Thoracic aorta (tissue), 2 donors: ENCODE data around the gene KHSRP. TPM values are rescaled to one million over a fixed set of nuclear protein-coding genes. Genes with fewer than 3 reads are reported as not detected.

ENCODE experiments used
- ATAC-seq: fragments of 150-250 bp; one replicate; pipeline ENCODE4 v1.8.0; 2017; ENCODE audit warnings: low read depth; ENCODE audit not compliant: insufficient number of reproducible peaks, low FRiP score
- DNase-seq: peaks from one replicate; pipeline ENCODE4 v3.0.0-alpha.2; 2020; ENCODE audit warnings: low spot score
- H3K27ac ChIP-seq, 2 donors: fragments of 200-600 bp; sonication (generic); 1 replicate in 1 of 2; 2 replicates in 1 of 2; pipeline ENCODE4 v1.5.1; 2016; ENCODE audit warnings: mild to moderate bottlenecking in 2 of 2, moderate library complexity in 2 of 2
- H3K27me3 ChIP-seq: fragments of 200-600 bp; sonication (generic); replicated peaks from 2 replicates; pipeline ENCODE4 v1.6.0; 2016; ENCODE audit warnings: mild to moderate bottlenecking; ENCODE audit not compliant: insufficient read depth
- H3K36me3 ChIP-seq: fragments of 200-600 bp; sonication (generic); one replicate; pipeline ENCODE4 v1.5.1; 2016
- H3K4me1 ChIP-seq, 2 donors: fragments of 200-600 bp; sonication (generic); 1 replicate in 1 of 2; 2 replicates in 1 of 2; pipeline versions ENCODE4 v1.5.1 to v1.6.0; 2016; ENCODE audit warnings: low read depth in 2 of 2, mild to moderate bottlenecking in 1 of 2; ENCODE audit not compliant: control insufficient read depth in 1 of 2
- H3K4me3 ChIP-seq: fragments of 200-600 bp; sonication (generic); 2 replicates; pipeline ENCODE4 v1.5.1; 2016; ENCODE audit warnings: mild to moderate bottlenecking
- H3K9me3 ChIP-seq: fragments of 200-600 bp; sonication (generic); 2 replicates; pipeline ENCODE4 v1.5.1; 2016
- total RNA-seq, 2 donors: library from RNA; depleted of rRNA; stranded (reverse); fragments of >200 nt; gene quantifications; one replicate each; pipeline versions ENCODE4 v1.1.0 to v1.2.3, GENCODE V29; 2016
- TF ChIP-seq, protein P1 (sequence below): fragments of 200-600 bp; sonication (generic); IDR thresholded peaks from one replicate; pipeline ENCODE4 v1.5.1; 2019; ENCODE audit warnings: antibody characterized with exemption

KHSRP gene
- total RNA-seq, 2 donors from 2014 or later: 98.4 to 111 TPM

DNA sequence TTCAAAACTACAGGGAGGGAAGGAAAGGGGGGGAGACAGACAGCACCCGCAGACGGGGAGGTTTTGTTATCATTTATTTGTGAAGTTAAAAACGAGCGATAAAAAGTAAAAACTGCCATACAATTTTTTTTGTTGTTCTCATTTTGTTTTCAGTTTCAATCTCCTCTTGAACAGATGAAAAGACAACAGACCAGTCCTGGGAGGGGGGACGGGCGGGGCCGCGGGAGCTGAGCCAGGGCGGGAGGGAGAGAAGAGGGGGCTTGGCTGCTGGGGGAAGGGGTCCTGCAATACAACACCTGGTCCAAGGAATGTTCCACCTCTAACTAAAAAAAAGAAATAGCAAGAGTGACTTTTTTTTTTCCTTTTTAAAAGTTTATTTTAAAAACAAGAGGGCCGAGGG, 11.3 kb downstream of the KHSRP start:
- Histone ChIP-seq H3K27ac (no peak overlapping the region), H3K4me3 (no peak overlapping the region), H3K4me1 (no peaks in the 10 kb centered on the region), H3K9me3 (no peaks in the 10 kb centered on the region), H3K36me3 (peaks cover 42% of the 10 kb centered on the region), H3K27me3 (no peaks in the 10 kb centered on the region)
- no peak for DNase-seq
- TF ChIP-seq, protein P1, sequence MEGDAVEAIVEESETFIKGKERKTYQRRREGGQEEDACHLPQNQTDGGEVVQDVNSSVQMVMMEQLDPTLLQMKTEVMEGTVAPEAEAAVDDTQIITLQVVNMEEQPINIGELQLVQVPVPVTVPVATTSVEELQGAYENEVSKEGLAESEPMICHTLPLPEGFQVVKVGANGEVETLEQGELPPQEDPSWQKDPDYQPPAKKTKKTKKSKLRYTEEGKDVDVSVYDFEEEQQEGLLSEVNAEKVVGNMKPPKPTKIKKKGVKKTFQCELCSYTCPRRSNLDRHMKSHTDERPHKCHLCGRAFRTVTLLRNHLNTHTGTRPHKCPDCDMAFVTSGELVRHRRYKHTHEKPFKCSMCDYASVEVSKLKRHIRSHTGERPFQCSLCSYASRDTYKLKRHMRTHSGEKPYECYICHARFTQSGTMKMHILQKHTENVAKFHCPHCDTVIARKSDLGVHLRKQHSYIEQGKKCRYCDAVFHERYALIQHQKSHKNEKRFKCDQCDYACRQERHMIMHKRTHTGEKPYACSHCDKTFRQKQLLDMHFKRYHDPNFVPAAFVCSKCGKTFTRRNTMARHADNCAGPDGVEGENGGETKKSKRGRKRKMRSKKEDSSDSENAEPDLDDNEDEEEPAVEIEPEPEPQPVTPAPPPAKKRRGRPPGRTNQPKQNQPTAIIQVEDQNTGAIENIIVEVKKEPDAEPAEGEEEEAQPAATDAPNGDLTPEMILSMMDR: no peak
- ATAC-seq: no peak

DNA sequence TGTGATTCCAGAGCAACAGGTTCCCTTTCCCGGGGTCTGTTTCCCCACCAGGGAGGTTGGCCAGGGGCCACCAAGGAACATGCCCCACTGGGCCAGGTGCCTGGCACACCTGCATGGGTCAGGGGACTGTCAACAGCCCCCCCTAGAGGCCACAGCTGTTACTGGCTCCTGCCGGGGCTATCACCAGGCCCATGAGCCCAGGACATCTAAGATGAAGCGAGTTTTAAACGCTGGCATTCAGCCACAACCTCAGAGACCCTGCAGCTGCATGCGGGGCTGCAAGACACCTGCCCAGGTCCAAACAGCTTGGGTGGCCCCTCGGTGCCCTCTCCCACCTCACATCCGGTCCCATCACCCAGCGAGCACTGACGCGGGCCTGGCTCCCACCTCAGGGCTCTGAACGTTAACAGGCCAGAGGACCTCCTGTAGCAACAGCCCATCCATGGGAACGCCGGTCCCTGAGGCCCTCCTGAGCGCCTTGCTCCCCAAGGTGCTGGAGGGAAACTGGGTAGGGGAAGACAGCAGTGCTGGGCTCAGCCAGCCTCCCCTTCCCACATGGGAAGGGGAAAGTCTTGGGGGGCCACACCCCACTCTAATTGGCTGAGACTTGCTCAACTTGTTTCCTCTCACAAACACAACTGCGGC, 12.0 kb downstream of the KHSRP start:
- no peaks in the 10 kb centered on the region for H3K4me1 ChIP-seq
- H3K36me3 ChIP-seq: peaks cover 36% of the 10 kb centered on the region
- TF ChIP-seq, protein P1: peak; percentile 41
- H3K27ac ChIP-seq: no peak overlapping the region
- no peaks in the 10 kb centered on the region for H3K9me3 ChIP-seq
- H3K27me3 ChIP-seq: no peaks in the 10 kb centered on the region
- H3K4me3 ChIP-seq: no peak overlapping the region
- DNase-seq (no peak), ATAC-seq (no peak)

- H3K27ac ChIP-seq: no peak overlapping the region
- TF ChIP-seq, protein P1: no peak
- ATAC-seq: no peak
These were observed 12.6 kb downstream of the KHSRP start for GRCh38 chr19:6412061-6412446.

GRCh38 chr19:6409346-6409745, 15.3 kb downstream of the KHSRP start:
- TF ChIP-seq, protein P1: no peak
- Histone ChIP-seq H3K9me3 (no peaks in the 10 kb centered on the region), H3K36me3 (peaks cover 4% of the 10 kb centered on the region), H3K27ac (no peak overlapping the region), H3K4me3 (no peak overlapping the region), H3K27me3 (no peaks in the 10 kb centered on the region), H3K4me1 (no peaks in the 10 kb centered on the region)
- no peak for DNase-seq
- no peak for ATAC-seq

More at GRCh38 chr19:6412061-6412446, 12.6 kb downstream of the KHSRP start:
- Histone ChIP-seq H3K4me3 (no peak overlapping the region), H3K4me1 (no peaks in the 10 kb centered on the region), H3K36me3 (peaks cover 31% of the 10 kb centered on the region), H3K9me3 (no peaks in the 10 kb centered on the region), H3K27me3 (no peaks in the 10 kb centered on the region)
- DNase-seq: no peak

GRCh38 chr19:6406401-6406800, 18.2 kb downstream of the KHSRP start:
- Histone ChIP-seq H3K27ac (no peak overlapping the region), H3K9me3 (no peaks in the 10 kb centered on the region)
- TF ChIP-seq, protein P1: no peak

More at GRCh38 chr19:6406401-6406800, 18.2 kb downstream of the KHSRP start:
- Histone ChIP-seq H3K4me1 (no peaks in the 10 kb centered on the region), H3K36me3 (no peaks in the 10 kb centered on the region), H3K4me3 (no peak overlapping the region), H3K27me3 (no peaks in the 10 kb centered on the region)
- DNase-seq (no peak), ATAC-seq (no peak)
